Stimulated activated memory B cell treated with anti-CD40 and anti-IgM and Interleukin-4, amounts not matched to agents 10 μg/mL and 1 μg/mL and 100 μg/mL, for 72 hours (primary cell): Measurements from ENCODE around the gene PRKAR1B.

Source experiments
- ATAC-seq: fragments of 150-1000 bp; cut with Tn5 transposase; 2 replicates; pipeline ENCODE4 v1.10.0; 2021
- H3K27ac Mint-ChIP-seq: one replicate; pipeline ENCODE4 v1.8.0; 2022; ENCODE audit warnings: mild to moderate bottlenecking, mixed read lengths
- H3K27me3 Mint-ChIP-seq: one replicate; pipeline ENCODE4 v1.8.0; 2022; ENCODE audit warnings: mixed read lengths
- H3K36me3 Mint-ChIP-seq: one replicate; pipeline ENCODE4 v1.8.0; 2022; ENCODE audit warnings: mixed read lengths
- H3K4me1 Mint-ChIP-seq: one replicate; pipeline ENCODE4 v1.8.0; 2022; ENCODE audit warnings: mixed read lengths
- H3K4me3 Mint-ChIP-seq: one replicate; pipeline ENCODE4 v1.8.0; 2022; ENCODE audit warnings: mild to moderate bottlenecking, moderate library complexity, mixed read lengths
- H3K9me3 Mint-ChIP-seq: one replicate; pipeline ENCODE4 v1.8.0; 2022; ENCODE audit warnings: mixed read lengths

Gene PRKAR1B

GRCh38 chr7:738723-739454 lies 11.8 kb upstream of the PRKAR1B start:
- no peaks in the 10 kb centered on the region for H3K27me3 Mint-ChIP-seq
- no peak overlapping the region for H3K27ac Mint-ChIP-seq
- peaks cover 4% of the 10 kb centered on the region for H3K9me3 Mint-ChIP-seq
- no peak for ATAC-seq
- no peak overlapping the region for H3K4me3 Mint-ChIP-seq
- H3K36me3 Mint-ChIP-seq: peaks cover 28% of the 10 kb centered on the region
- H3K4me1 Mint-ChIP-seq: peaks cover 12% of the 10 kb centered on the region

- H3K36me3 Mint-ChIP-seq: peaks cover 27% of the 10 kb centered on the region
- H3K9me3 Mint-ChIP-seq: peaks cover 4% of the 10 kb centered on the region
- ATAC-seq: no peak
- no peaks in the 10 kb centered on the region for H3K27me3 Mint-ChIP-seq
- peaks cover 12% of the 10 kb centered on the region for H3K4me1 Mint-ChIP-seq
- no peak overlapping the region for H3K4me3 Mint-ChIP-seq
- no peak overlapping the region for H3K27ac Mint-ChIP-seq
Observed at GRCh38 chr7:738241-738640, 11.2 kb upstream of the PRKAR1B start.

GRCh38 chr7:734808-735207 lies 7.7 kb upstream of the PRKAR1B start:
- H3K4me3 Mint-ChIP-seq: no peak overlapping the region
- no peak overlapping the region for H3K27ac Mint-ChIP-seq
- H3K27me3 Mint-ChIP-seq: no peaks in the 10 kb centered on the region
- H3K9me3 Mint-ChIP-seq: peaks cover 7% of the 10 kb centered on the region
- peaks cover 12% of the 10 kb centered on the region for H3K4me1 Mint-ChIP-seq
- H3K36me3 Mint-ChIP-seq: peaks cover 20% of the 10 kb centered on the region
- no peak for ATAC-seq

- Mint-ChIP-seq H3K4me1 (peaks cover 12% of the 10 kb centered on the region), H3K27me3 (no peaks in the 10 kb centered on the region), H3K9me3 (peaks cover 7% of the 10 kb centered on the region), H3K27ac (no peak overlapping the region), H3K36me3 (peaks cover 24% of the 10 kb centered on the region), H3K4me3 (no peak overlapping the region)
- ATAC-seq: no peak
Observed at GRCh38 chr7:734214-734613, 7.1 kb upstream of the PRKAR1B start.

GRCh38 chr7:732556-732955 lies 5.5 kb upstream of the PRKAR1B start:
- H3K27me3 Mint-ChIP-seq: no peaks in the 10 kb centered on the region
- peaks cover 16% of the 10 kb centered on the region for H3K4me1 Mint-ChIP-seq
- H3K9me3 Mint-ChIP-seq: peaks cover 7% of the 10 kb centered on the region
- ATAC-seq: no peak
- H3K27ac Mint-ChIP-seq: no peak overlapping the region
- no peak overlapping the region for H3K4me3 Mint-ChIP-seq
- H3K36me3 Mint-ChIP-seq: peaks cover 17% of the 10 kb centered on the region

- H3K9me3 Mint-ChIP-seq: peaks cover 7% of the 10 kb centered on the region
- peaks cover 12% of the 10 kb centered on the region for H3K4me1 Mint-ChIP-seq
- H3K27ac Mint-ChIP-seq: no peak overlapping the region
- H3K27me3 Mint-ChIP-seq: no peaks in the 10 kb centered on the region
- H3K36me3 Mint-ChIP-seq: peaks cover 13% of the 10 kb centered on the region
- H3K4me3 Mint-ChIP-seq: no peak overlapping the region
- no peak for ATAC-seq
Observed at GRCh38 chr7:732094-732541, 5.0 kb upstream of the PRKAR1B start.

GRCh38 chr7:731440-732085 lies 4.5 kb upstream of the PRKAR1B start:
- peaks cover 12% of the 10 kb centered on the region for H3K4me1 Mint-ChIP-seq
- no peak overlapping the region for H3K4me3 Mint-ChIP-seq
- H3K27ac Mint-ChIP-seq: no peak overlapping the region
- no peaks in the 10 kb centered on the region for H3K27me3 Mint-ChIP-seq
- no peak for ATAC-seq
- H3K9me3 Mint-ChIP-seq: peaks cover 7% of the 10 kb centered on the region
- H3K36me3 Mint-ChIP-seq: peaks cover 13% of the 10 kb centered on the region

GRCh38 chr7:730501-731439 lies 3.7 kb upstream of the PRKAR1B start:
- H3K4me3 Mint-ChIP-seq: no peak overlapping the region
- H3K27me3 Mint-ChIP-seq: no peaks in the 10 kb centered on the region
- H3K9me3 Mint-ChIP-seq: peaks cover 7% of the 10 kb centered on the region
- H3K27ac Mint-ChIP-seq: no peak overlapping the region
- no peak for ATAC-seq
- peaks cover 18% of the 10 kb centered on the region for H3K4me1 Mint-ChIP-seq
- H3K36me3 Mint-ChIP-seq: peaks cover 16% of the 10 kb centered on the region

GRCh38 chr7:729140-730000 lies 2.3 kb upstream of the PRKAR1B start:
- H3K36me3 Mint-ChIP-seq: peaks cover 28% of the 10 kb centered on the region
- H3K9me3 Mint-ChIP-seq: peaks cover 5% of the 10 kb centered on the region
- H3K27me3 Mint-ChIP-seq: no peaks in the 10 kb centered on the region
- peaks cover 30% of the 10 kb centered on the region for H3K4me1 Mint-ChIP-seq
- H3K27ac Mint-ChIP-seq: no peak overlapping the region
- H3K4me3 Mint-ChIP-seq: no peak overlapping the region
- ATAC-seq: no peak

- H3K36me3 Mint-ChIP-seq: peaks cover 36% of the 10 kb centered on the region
- H3K4me3 Mint-ChIP-seq: peak overlapping the region; percentile 82
- no peaks in the 10 kb centered on the region for H3K27me3 Mint-ChIP-seq
- ATAC-seq: no peak
- peak overlapping the region; percentile 80 for H3K27ac Mint-ChIP-seq
- H3K9me3 Mint-ChIP-seq: peaks cover 3% of the 10 kb centered on the region
- H3K4me1 Mint-ChIP-seq: peaks cover 30% of the 10 kb centered on the region
Observed at GRCh38 chr7:728602-729001, 1.5 kb upstream of the PRKAR1B start.

- peaks cover 42% of the 10 kb centered on the region for H3K36me3 Mint-ChIP-seq
- peak overlapping the region; percentile 82 for H3K4me3 Mint-ChIP-seq
- peaks cover 30% of the 10 kb centered on the region for H3K4me1 Mint-ChIP-seq
- H3K9me3 Mint-ChIP-seq: peaks cover under 1% of the 10 kb centered on the region
- no peak for ATAC-seq
- H3K27me3 Mint-ChIP-seq: no peaks in the 10 kb centered on the region
- H3K27ac Mint-ChIP-seq: peak overlapping the region; percentile 80
Observed at GRCh38 chr7:727806-728460, 852 bp upstream of the PRKAR1B start.

GRCh38 chr7:726854-727103 lies 302 bp downstream of the PRKAR1B start:
- no peaks in the 10 kb centered on the region for H3K27me3 Mint-ChIP-seq
- no peak overlapping the region for H3K4me3 Mint-ChIP-seq
- ATAC-seq: peak; percentile 26
- peaks cover 30% of the 10 kb centered on the region for H3K4me1 Mint-ChIP-seq
- peaks cover 50% of the 10 kb centered on the region for H3K36me3 Mint-ChIP-seq
- no peak overlapping the region for H3K27ac Mint-ChIP-seq
- peaks cover 2% of the 10 kb centered on the region for H3K9me3 Mint-ChIP-seq

- peak; percentile 92 for ATAC-seq
- H3K36me3 Mint-ChIP-seq: peaks cover 54% of the 10 kb centered on the region
Observed at GRCh38 chr7:726084-726853, 812 bp downstream of the PRKAR1B start, which contains the start of gene DNAAF5. Gene DNAAF5, plus strand, starts transcription at chr7:726699. Its CDS starts 22 bp downstream, at chr7:726721.

More at GRCh38 chr7:726084-726853, 812 bp downstream of the PRKAR1B start, which contains the start of gene DNAAF5:
- Mint-ChIP-seq H3K27me3 (no peaks in the 10 kb centered on the region), H3K4me1 (peaks cover 30% of the 10 kb centered on the region), H3K9me3 (peaks cover 4% of the 10 kb centered on the region), H3K4me3 (peak within 1 kb of the TSS; percentile 82), H3K27ac (peak within 1 kb of the TSS; percentile 80)
